ENCODE measurements around the gene PASK.

PASK gene

GRCh38 chr2:241068136-241068941 lies 80.9 kb downstream of the PASK start:
- no peaks in the 10 kb centered on the region for H3K27me3 ChIP-seq (ENCODE audit: insufficient read depth, poor library complexity, severe bottlenecking)
- H3K4me3 ChIP-seq (ENCODE audit: severe bottlenecking), result no peak overlapping the region
- H3K4me1 ChIP-seq (ENCODE audit: insufficient read depth, poor library complexity, severe bottlenecking), result no peaks in the 10 kb centered on the region
- no peak for DNase-seq (ENCODE audit: low spot score)
- no peaks in the 10 kb centered on the region for H3K9me3 ChIP-seq (ENCODE audit: severe bottlenecking)
- no peaks in the 10 kb centered on the region for H3K36me3 ChIP-seq (ENCODE audit: low read depth)
- H3K27ac ChIP-seq (ENCODE audit: poor library complexity, severe bottlenecking), result no peak overlapping the region
- TF ChIP-seq, protein P1, sequence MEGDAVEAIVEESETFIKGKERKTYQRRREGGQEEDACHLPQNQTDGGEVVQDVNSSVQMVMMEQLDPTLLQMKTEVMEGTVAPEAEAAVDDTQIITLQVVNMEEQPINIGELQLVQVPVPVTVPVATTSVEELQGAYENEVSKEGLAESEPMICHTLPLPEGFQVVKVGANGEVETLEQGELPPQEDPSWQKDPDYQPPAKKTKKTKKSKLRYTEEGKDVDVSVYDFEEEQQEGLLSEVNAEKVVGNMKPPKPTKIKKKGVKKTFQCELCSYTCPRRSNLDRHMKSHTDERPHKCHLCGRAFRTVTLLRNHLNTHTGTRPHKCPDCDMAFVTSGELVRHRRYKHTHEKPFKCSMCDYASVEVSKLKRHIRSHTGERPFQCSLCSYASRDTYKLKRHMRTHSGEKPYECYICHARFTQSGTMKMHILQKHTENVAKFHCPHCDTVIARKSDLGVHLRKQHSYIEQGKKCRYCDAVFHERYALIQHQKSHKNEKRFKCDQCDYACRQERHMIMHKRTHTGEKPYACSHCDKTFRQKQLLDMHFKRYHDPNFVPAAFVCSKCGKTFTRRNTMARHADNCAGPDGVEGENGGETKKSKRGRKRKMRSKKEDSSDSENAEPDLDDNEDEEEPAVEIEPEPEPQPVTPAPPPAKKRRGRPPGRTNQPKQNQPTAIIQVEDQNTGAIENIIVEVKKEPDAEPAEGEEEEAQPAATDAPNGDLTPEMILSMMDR (IDR thresholded peaks at IDR 0.05; ENCODE audit: poor library complexity, severe bottlenecking), result no peak
- ATAC-seq (ENCODE audit: low read depth), result no peak

DNA sequence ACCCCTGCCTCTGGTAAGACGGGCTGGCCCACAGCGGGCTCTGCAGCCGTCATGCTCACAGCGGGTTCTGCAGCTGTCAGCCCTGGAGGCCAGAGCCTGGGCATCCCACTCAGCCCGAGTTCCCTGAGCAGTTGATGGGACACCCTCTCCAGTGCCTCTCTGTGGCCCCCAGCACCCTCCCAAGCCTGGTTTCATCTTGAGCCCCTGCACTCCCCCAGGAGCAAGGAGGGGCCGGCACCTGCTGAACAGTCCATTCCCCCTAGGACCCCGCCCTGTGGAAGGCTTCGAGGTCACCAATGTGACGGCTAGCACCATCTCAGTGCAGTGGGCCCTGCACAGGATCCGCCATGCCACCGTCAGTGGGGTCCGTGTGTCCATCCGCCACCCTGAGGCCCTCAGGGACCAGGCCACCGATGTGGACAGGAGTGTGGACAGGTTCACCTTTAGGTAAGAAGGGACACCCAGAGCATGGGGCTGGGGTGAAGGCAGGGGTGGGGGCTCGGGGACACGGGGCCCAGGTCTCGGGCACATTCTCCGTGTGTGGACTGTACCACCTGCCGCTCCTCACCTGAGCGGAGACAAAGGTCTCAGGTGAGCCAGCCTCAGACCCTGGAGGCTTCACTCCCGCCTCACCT lies 81.7 kb downstream of the PASK start:
- no peak for ATAC-seq (ENCODE audit: low read depth)
- no peaks in the 10 kb centered on the region for H3K27me3 ChIP-seq (ENCODE audit: insufficient read depth, poor library complexity, severe bottlenecking)

GRCh38 chr2:241066893-241067341 lies 82.4 kb downstream of the PASK start:
- H3K36me3 ChIP-seq (ENCODE audit: low read depth), result no peaks in the 10 kb centered on the region
- ATAC-seq (ENCODE audit: low read depth), result no peak

More for the DNA sequence above, 81.7 kb downstream of the PASK start:
- Histone ChIP-seq H3K36me3 (ENCODE audit: low read depth) (no peaks in the 10 kb centered on the region), H3K9me3 (ENCODE audit: severe bottlenecking) (no peaks in the 10 kb centered on the region), H3K4me3 (ENCODE audit: severe bottlenecking) (no peak overlapping the region), H3K4me1 (ENCODE audit: insufficient read depth, poor library complexity, severe bottlenecking) (no peaks in the 10 kb centered on the region), H3K27ac (ENCODE audit: poor library complexity, severe bottlenecking) (no peak overlapping the region)
- TF ChIP-seq, protein P1 (IDR thresholded peaks at IDR 0.05; ENCODE audit: poor library complexity, severe bottlenecking), result no peak
- DNase-seq (ENCODE audit: low spot score), result no peak

GRCh38 chr2:241066171-241066892 lies 82.9 kb downstream of the PASK start:
- Histone ChIP-seq H3K4me3 (ENCODE audit: severe bottlenecking) (no peak overlapping the region), H3K9me3 (ENCODE audit: severe bottlenecking) (no peaks in the 10 kb centered on the region), H3K27me3 (ENCODE audit: insufficient read depth, poor library complexity, severe bottlenecking) (no peaks in the 10 kb centered on the region), H3K36me3 (ENCODE audit: low read depth) (no peaks in the 10 kb centered on the region), H3K27ac (ENCODE audit: poor library complexity, severe bottlenecking) (no peak overlapping the region), H3K4me1 (ENCODE audit: insufficient read depth, poor library complexity, severe bottlenecking) (no peaks in the 10 kb centered on the region)
- DNase-seq (ENCODE audit: low spot score), result no peak
- ATAC-seq (ENCODE audit: low read depth), result no peak
- TF ChIP-seq, protein P1 (IDR thresholded peaks at IDR 0.05; ENCODE audit: poor library complexity, severe bottlenecking), result no peak

More at GRCh38 chr2:241066893-241067341, 82.4 kb downstream of the PASK start:
- Histone ChIP-seq H3K27me3 (ENCODE audit: insufficient read depth, poor library complexity, severe bottlenecking) (no peaks in the 10 kb centered on the region), H3K4me3 (ENCODE audit: severe bottlenecking) (no peak overlapping the region), H3K9me3 (ENCODE audit: severe bottlenecking) (no peaks in the 10 kb centered on the region), H3K27ac (ENCODE audit: poor library complexity, severe bottlenecking) (no peak overlapping the region), H3K4me1 (ENCODE audit: insufficient read depth, poor library complexity, severe bottlenecking) (no peaks in the 10 kb centered on the region)
- no peak for DNase-seq (ENCODE audit: low spot score)
- TF ChIP-seq, protein P1 (IDR thresholded peaks at IDR 0.05; ENCODE audit: poor library complexity, severe bottlenecking), result no peak
